ENCODE data around the gene AGT.
A peak's percentile ranks its signal among the peaks of the same experiment; 100 is the strongest.

Gene AGT

DNA sequence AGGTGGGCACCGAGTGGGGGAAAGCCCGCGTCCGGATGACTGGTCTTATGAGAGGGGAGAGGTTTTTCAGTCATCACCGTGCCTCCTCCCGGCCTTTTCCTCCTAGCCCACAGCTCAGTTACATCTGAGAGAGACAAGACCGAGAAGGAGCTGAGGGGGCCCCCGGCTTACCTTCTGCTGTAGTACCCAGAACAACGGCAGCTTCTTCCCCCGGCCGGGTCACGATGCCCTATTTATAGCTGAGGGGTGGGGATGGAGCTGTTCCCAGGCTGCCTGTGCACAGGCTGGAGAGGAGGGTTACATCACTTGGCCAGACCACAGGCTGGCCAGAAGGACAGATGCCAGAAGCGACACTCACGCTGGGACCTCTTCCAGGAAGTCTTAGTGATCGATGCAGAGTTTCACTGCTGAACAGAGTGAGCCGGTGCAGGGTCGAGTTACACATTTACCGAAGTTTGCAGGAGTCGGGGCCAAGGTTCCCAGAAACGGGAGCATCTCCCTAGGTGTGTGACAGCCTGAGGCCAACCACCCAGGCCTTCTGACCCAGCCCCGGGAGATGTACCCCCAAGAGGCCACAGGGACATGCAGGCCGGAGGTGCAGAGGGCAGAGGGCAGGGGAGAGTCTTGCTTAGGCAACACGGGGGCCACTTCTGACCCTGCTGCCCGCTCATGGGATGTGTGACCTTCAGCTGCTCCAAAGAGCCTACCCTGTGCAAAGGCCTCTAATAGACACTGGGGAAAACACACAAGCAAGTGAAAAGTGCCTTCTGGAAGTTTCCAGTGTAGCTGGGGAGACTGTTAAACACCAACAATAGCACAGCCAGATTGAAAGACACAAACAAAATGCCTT, at the start of gene AGT:
TSS of gene AGT (minus strand) at position 208 of the 850 bp plus-strand sequence. CDS start 3,299 bp downstream, outside the sequence.
- Histone ChIP-seq H3K27ac (no peak within 1 kb of the TSS), H3K4me3 (ENCODE audit: low read depth, low read length) (no peak within 1 kb of the TSS), H3K36me3 (replicated peaks) (no peaks in the 10 kb centered on the region), H3K27me3 (replicated peaks) (no peaks in the 10 kb centered on the region)
- in situ Hi-C loops (cut with HindIII; ENCODE audit: low pct_ligation_motif_present, low sequenced_read_pairs): no loop called here
- TF ChIP-seq, protein P1, sequence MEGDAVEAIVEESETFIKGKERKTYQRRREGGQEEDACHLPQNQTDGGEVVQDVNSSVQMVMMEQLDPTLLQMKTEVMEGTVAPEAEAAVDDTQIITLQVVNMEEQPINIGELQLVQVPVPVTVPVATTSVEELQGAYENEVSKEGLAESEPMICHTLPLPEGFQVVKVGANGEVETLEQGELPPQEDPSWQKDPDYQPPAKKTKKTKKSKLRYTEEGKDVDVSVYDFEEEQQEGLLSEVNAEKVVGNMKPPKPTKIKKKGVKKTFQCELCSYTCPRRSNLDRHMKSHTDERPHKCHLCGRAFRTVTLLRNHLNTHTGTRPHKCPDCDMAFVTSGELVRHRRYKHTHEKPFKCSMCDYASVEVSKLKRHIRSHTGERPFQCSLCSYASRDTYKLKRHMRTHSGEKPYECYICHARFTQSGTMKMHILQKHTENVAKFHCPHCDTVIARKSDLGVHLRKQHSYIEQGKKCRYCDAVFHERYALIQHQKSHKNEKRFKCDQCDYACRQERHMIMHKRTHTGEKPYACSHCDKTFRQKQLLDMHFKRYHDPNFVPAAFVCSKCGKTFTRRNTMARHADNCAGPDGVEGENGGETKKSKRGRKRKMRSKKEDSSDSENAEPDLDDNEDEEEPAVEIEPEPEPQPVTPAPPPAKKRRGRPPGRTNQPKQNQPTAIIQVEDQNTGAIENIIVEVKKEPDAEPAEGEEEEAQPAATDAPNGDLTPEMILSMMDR (IDR thresholded peaks at IDR 0.05; ENCODE audit: low read depth, low read length, missing control alignments): no peak
- DNase-seq: peak; percentile 58

GRCh38 chr1:230761443-230762167, 47.7 kb upstream of the AGT start:
- no peak for DNase-seq
- Histone ChIP-seq H3K27me3 (replicated peaks) (no peaks in the 10 kb centered on the region), H3K27ac (no peak overlapping the region), H3K36me3 (replicated peaks) (no peaks in the 10 kb centered on the region), H3K4me3 (ENCODE audit: low read depth, low read length) (no peak overlapping the region)
- TF ChIP-seq, protein P1 (IDR thresholded peaks at IDR 0.05; ENCODE audit: low read depth, low read length, missing control alignments): no peak
- in situ Hi-C loops (cut with HindIII; ENCODE audit: low pct_ligation_motif_present, low sequenced_read_pairs): no loop called here

GRCh38 chr1:230760360-230760827, 46.5 kb upstream of the AGT start:
- H3K36me3 ChIP-seq (replicated peaks): no peaks in the 10 kb centered on the region
- TF ChIP-seq, protein P1 (IDR thresholded peaks at IDR 0.05; ENCODE audit: low read depth, low read length, missing control alignments): no peak
- DNase-seq: no peak
- H3K27me3 ChIP-seq (replicated peaks): no peaks in the 10 kb centered on the region
- in situ Hi-C loops (cut with HindIII; ENCODE audit: low pct_ligation_motif_present, low sequenced_read_pairs): no loop called here
- no peak overlapping the region for H3K4me3 ChIP-seq (ENCODE audit: low read depth, low read length)
- H3K27ac ChIP-seq: no peak overlapping the region

- in situ Hi-C loops (cut with HindIII; ENCODE audit: low pct_ligation_motif_present, low sequenced_read_pairs): no loop called here
- Histone ChIP-seq H3K4me3 (ENCODE audit: low read depth, low read length) (no peak overlapping the region), H3K27me3 (replicated peaks) (no peaks in the 10 kb centered on the region), H3K36me3 (replicated peaks) (no peaks in the 10 kb centered on the region), H3K27ac (no peak overlapping the region)
- TF ChIP-seq, protein P1 (IDR thresholded peaks at IDR 0.05; ENCODE audit: low read depth, low read length, missing control alignments): no peak
- DNase-seq: no peak
Observed at GRCh38 chr1:230759369-230760065, 45.6 kb upstream of the AGT start.

GRCh38 chr1:230758709-230759368, 44.9 kb upstream of the AGT start:
- Histone ChIP-seq H3K4me3 (ENCODE audit: low read depth, low read length) (no peak overlapping the region), H3K36me3 (replicated peaks) (no peaks in the 10 kb centered on the region), H3K27me3 (replicated peaks) (no peaks in the 10 kb centered on the region), H3K27ac (no peak overlapping the region)
- TF ChIP-seq, protein P1 (IDR thresholded peaks at IDR 0.05; ENCODE audit: low read depth, low read length, missing control alignments): no peak
- in situ Hi-C loops (cut with HindIII; ENCODE audit: low pct_ligation_motif_present, low sequenced_read_pairs): no loop called here
- DNase-seq: no peak
